ENCODE results near the gene PSMA5.
"Not testable (repeated sequence)": the region's sequence is repeated elsewhere in the genome, so short reads cannot be mapped to it uniquely, and the experiment has no call there.

PSMA5 gene

GRCh38 chr1:109392788-109393616, 33.2 kb downstream of the PSMA5 start:
- FAIRE-seq (no peak), DNase-seq (ENCODE audit: low spot score) (no peak)

GRCh38 chr1:109392037-109392787, 34.0 kb downstream of the PSMA5 start:
- FAIRE-seq (no peak), DNase-seq (ENCODE audit: low spot score) (no peak)

GRCh38 chr1:109391626-109392025, 34.6 kb downstream of the PSMA5 start:
- FAIRE-seq (no peak), DNase-seq (ENCODE audit: low spot score) (no peak)

GRCh38 chr1:109391157-109391556, 35.1 kb downstream of the PSMA5 start:
- no peak for FAIRE-seq
- no peak for DNase-seq (ENCODE audit: low spot score)

- FAIRE-seq (no peak), DNase-seq (ENCODE audit: low spot score) (no peak)
These were observed 36.5 kb downstream of the PSMA5 start for GRCh38 chr1:109389638-109390341.

GRCh38 chr1:109388884-109389637, 37.2 kb downstream of the PSMA5 start:
- no peak for FAIRE-seq
- DNase-seq (ENCODE audit: low spot score) = no peak

GRCh38 chr1:109388208-109388711, 38.0 kb downstream of the PSMA5 start:
- DNase-seq (ENCODE audit: low spot score) = no peak
- no peak for FAIRE-seq

GRCh38 chr1:109386054-109386717, 40.1 kb downstream of the PSMA5 start:
- FAIRE-seq (no peak), DNase-seq (ENCODE audit: low spot score) (no peak)

- DNase-seq (ENCODE audit: low spot score) = no peak
- no peak for FAIRE-seq
These were observed 40.8 kb downstream of the PSMA5 start for GRCh38 chr1:109385417-109385816.

GRCh38 chr1:109383854-109384253, 42.4 kb downstream of the PSMA5 start:
- FAIRE-seq (no peak), DNase-seq (ENCODE audit: low spot score) (no peak)

GRCh38 chr1:109383087-109383779, 43.0 kb downstream of the PSMA5 start:
- FAIRE-seq (no peak), DNase-seq (ENCODE audit: low spot score) (no peak)

- FAIRE-seq = no peak
These were observed 44.7 kb downstream of the PSMA5 start for GRCh38 chr1:109381573-109381972.

GRCh38 chr1:109379907-109380306, 46.3 kb downstream of the PSMA5 start:
- DNase-seq (ENCODE audit: low spot score) = no peak
- no peak for FAIRE-seq

More at GRCh38 chr1:109381573-109381972, 44.7 kb downstream of the PSMA5 start:
- DNase-seq (ENCODE audit: low spot score) = no peak

GRCh38 chr1:109379422-109379821, 46.8 kb downstream of the PSMA5 start:
- FAIRE-seq (no peak), DNase-seq (ENCODE audit: low spot score) (no peak)

- FAIRE-seq (no peak), DNase-seq (ENCODE audit: low spot score) (no peak)
These were observed 48.5 kb downstream of the PSMA5 start for GRCh38 chr1:109377698-109378097.

GRCh38 chr1:109373696-109374095, 52.6 kb downstream of the PSMA5 start:
- DNase-seq (ENCODE audit: low spot score); FAIRE-seq: not testable (repeated sequence)

- FAIRE-seq (no peak), DNase-seq (ENCODE audit: low spot score) (no peak)
These were observed 53.1 kb downstream of the PSMA5 start for GRCh38 chr1:109373126-109373525.

- FAIRE-seq (no peak), DNase-seq (ENCODE audit: low spot score) (no peak)
These were observed 54.0 kb downstream of the PSMA5 start for GRCh38 chr1:109372281-109372680.

- no peak for FAIRE-seq
These were observed 54.9 kb downstream of the PSMA5 start for GRCh38 chr1:109371341-109371739.

More at GRCh38 chr1:109371341-109371739, 54.9 kb downstream of the PSMA5 start:
- DNase-seq (ENCODE audit: low spot score) = peak; percentile 55
